Heart left ventricle (tissue), 13 donors: ENCODE measurements around the gene SORBS2.

ENCODE experiments used
- CTCF ChIP-seq, 12 donors: fragments of 200-600 bp; sonication (generic) in 4 of 12; IDR thresholded peaks; one replicate each; pipeline versions ENCODE4 v1.5.0 to v1.8.0; 2018 to 2022; ENCODE audit warnings: antibody characterized with exemption in 12 of 12, mild to moderate bottlenecking in 5 of 12
- POLR2A ChIP-seq, 2 donors: fragments of 450-650 bp; IDR thresholded peaks; one replicate each; pipeline ENCODE4 v1.6.1; 2017; ENCODE audit warnings: antibody characterized with exemption in 2 of 2, mild to moderate bottlenecking in 2 of 2, moderate library complexity in 2 of 2
- donor health status: ischemic (EF 13 %, LVEDD 7.1; RV severe dilation, severe dysfunction).
- donor health status: DM: no; HTN: yes; CAD: no.
- donor health status: DM: no; HTN: no; CAD: no.
- donor health status: ischemic (EF 25% LVEDD 6.9; RV normal size, moderate dysfunction).
- donor health status: ischemic (EF 25% LVEDD 5.7; RV mildly dilated, moderate dysfunction).
- donor health status: ischemic (EF 35%, LVEDD 5.7; RV mildly dilated, moderate dysfunction).
- donor health status: nonischemic (EF 11% LVEDD 7.7; RV severe dilation, severe dysfunction).
- donor health status: DM: yes; HTN: yes; CAD: no.
- donor health status: PGD.
- donor health status: ischemic (EF 29% LVEDD 5.4; RV normal size, mild dysfunction).
- donor health status: nonischemic (EF 23%, LVEDD 6.1; RV moderate dilation, normal function).

- TF ChIP-seq CTCF (IDR thresholded peaks at IDR 0.05) (no peak), POLR2A (IDR thresholded peaks at IDR 0.05) (no peak)
Observed at GRCh38 chr4:185554365-185555126, 257.4 kb downstream of the SORBS2 start.
